ENCODE data around the gene ZNF519. TPM values are rescaled to one million over a fixed set of nuclear protein-coding genes. Genes with fewer than 3 reads are reported as not detected.
"Not testable (repeated sequence)": the region's sequence is repeated elsewhere in the genome, so short reads cannot be mapped to it uniquely, and the experiment has no call there.

ZNF519 gene
- 1 to 10 TPM; 3.2 to 4.8 TPM for total RNA-seq
- long read RNA-seq, partial matches to known transcripts: 0 of 4 reads
- long read RNA-seq, other reads (novel, unspliced or antisense): 3 of 4 reads

DNA sequence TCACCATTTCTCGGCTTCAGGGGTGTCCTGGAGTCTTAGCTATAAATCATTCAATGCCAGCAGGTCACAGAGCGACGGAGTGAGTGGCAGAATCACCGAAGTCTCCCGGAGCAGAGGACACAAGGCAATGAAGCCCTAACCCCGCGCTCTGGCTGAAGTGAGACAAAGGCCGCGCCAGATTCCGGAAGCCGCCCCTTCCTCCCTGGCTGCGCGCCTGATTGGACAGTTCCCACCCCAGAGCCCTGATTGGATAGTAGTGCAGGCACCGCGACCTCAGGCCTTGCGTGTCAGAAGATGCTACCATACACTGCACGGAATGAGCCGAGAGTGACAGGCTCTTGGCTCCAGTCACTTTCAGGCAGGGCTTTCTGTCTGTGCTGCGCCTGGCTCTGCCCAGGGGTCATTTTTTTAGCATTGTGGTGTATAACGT is at the start of gene ZNF519:
Gene ZNF519 (minus strand): TSS at position 165 of the 430 bp plus-strand sequence. CDS start 158 bp downstream, at position 7.
- ATAC-seq (peak; percentile 100), DNase-seq (peak; percentile 95)
- intact Hi-C loops (cut with DNase I): not testable (repeated sequence)

- intact Hi-C loops (cut with DNase I): no loop called here
- no peak for DNase-seq
- peak; percentile 31 to 46 for ATAC-seq
These were observed 47.1 kb upstream of the ZNF519 start for GRCh38 chr18:14179306-14179705.

DNA sequence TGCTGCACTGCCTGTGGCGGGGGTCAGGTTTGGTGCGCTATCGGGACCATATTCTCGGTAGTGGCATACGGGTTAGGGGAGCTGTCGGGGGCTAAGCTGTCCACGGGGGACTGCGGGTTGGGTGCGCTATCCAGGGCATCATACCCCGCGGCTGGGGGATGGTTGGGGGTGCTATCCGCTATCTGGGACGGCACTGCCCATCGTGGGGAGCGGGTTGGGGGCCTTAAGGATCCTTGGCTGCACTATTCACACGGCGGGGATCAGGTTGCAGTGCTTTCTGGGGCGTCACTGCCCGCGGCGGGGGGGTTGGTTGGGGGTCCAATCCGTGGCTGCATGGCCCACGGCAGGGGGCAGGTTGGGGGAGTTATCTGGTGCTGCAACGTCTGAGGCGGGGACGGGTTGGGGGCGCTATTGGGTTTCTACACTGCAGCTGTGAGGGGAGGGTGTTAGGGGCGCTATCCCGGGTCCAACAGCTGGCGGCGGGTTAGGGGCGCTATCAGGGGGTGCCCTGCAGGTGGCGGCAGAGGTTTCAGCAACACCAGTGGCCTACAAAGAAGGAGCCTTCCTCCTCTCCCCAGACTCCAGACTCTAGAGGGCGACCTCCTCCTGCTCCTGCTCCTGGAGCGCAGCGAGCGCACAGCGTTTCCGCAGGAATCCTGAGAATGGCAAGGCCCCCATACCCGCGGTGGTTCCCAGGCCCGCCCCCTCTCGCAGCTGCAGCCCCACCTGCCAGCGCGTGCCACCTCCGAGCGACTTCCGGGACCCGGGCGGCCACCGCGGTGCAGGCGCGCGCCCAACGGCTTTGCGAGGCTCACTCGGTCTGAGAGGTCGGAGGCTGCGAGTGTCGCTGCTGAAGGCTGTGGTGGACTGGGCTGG is 46.3 kb upstream of the ZNF519 start:
- intact Hi-C loops (cut with DNase I): not testable (repeated sequence)
- DNase-seq: peak; percentile 56

GRCh38 chr18:14177540-14178320 is 45.5 kb upstream of the ZNF519 start:
- ATAC-seq; intact Hi-C loops (cut with DNase I); DNase-seq: not testable (repeated sequence)

More for the DNA sequence above, 46.3 kb upstream of the ZNF519 start:
- peak; percentile 93 to 98 for ATAC-seq

DNA sequence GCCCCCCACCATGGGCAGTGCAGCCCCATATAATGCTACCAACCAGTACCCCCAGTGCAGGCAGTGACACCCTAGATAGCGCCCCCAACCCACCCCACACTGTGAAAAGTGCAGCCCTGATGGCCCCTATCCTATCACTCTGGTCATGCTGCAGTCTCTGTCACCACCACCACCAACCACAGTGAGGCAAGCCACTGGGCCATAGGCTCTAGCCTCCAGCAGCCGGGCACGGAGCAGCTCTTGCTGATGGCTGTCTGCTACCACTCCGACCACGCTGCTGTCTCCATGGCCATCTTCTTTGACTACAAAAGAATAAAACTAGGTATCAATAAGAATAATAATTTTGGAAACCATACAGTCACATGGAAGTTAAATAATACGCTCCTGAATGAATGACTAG is 43.2 kb upstream of the ZNF519 start:
- ATAC-seq; intact Hi-C loops (cut with DNase I): not testable (repeated sequence)

GRCh38 chr18:14174706-14175085 is 42.5 kb upstream of the ZNF519 start:
- intact Hi-C loops (cut with DNase I): no loop called here
- DNase-seq (no peak), ATAC-seq (no peak)

More for the DNA sequence above, 43.2 kb upstream of the ZNF519 start:
- not testable (repeated sequence) for DNase-seq

- intact Hi-C loops (cut with DNase I); ATAC-seq; DNase-seq: not testable (repeated sequence)
These were observed 41.9 kb upstream of the ZNF519 start for GRCh38 chr18:14174002-14174705.

DNA sequence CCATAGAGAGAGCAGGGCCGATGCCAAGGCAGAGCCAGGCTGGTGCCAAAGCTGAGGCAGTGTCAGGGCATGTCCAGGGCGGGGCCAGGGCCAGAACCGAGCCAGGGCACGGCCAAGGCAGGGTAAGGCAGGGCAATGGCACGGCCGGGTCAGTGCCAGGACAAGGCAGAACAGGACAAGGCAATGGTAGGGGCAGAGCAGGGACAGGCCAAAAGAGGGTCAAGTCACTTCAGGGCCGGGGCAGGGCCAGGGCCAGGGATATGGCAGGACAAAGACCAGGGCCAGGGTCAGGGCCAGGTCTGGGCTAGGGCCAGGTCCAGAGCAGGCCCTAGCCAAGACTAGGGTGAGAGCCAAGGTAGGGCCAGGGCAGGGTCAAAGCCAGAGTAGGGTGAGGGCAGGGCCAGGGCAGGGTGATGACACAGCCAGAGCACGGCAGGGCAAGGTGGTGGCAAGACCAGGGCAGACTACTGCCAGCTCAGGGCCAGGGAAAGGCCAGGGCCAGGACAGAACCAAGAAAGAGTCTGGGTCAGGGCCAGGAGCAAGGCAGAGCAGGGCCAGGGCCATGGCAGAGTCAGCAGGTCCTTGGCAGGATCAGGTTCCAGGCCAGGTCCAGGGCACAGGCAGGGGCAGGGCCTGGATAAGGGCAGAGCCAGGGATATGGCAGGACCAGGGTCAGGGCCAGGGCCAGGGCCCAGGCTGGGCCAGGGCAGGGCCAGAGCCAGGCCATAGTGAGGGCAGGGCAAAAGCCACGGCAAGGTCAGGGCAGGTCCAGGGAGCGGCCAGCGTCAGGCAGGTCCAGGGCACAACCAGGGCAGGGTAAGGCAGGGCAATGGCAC is 41.1 kb upstream of the ZNF519 start:
- DNase-seq; ATAC-seq; intact Hi-C loops (cut with DNase I): not testable (repeated sequence)

DNA sequence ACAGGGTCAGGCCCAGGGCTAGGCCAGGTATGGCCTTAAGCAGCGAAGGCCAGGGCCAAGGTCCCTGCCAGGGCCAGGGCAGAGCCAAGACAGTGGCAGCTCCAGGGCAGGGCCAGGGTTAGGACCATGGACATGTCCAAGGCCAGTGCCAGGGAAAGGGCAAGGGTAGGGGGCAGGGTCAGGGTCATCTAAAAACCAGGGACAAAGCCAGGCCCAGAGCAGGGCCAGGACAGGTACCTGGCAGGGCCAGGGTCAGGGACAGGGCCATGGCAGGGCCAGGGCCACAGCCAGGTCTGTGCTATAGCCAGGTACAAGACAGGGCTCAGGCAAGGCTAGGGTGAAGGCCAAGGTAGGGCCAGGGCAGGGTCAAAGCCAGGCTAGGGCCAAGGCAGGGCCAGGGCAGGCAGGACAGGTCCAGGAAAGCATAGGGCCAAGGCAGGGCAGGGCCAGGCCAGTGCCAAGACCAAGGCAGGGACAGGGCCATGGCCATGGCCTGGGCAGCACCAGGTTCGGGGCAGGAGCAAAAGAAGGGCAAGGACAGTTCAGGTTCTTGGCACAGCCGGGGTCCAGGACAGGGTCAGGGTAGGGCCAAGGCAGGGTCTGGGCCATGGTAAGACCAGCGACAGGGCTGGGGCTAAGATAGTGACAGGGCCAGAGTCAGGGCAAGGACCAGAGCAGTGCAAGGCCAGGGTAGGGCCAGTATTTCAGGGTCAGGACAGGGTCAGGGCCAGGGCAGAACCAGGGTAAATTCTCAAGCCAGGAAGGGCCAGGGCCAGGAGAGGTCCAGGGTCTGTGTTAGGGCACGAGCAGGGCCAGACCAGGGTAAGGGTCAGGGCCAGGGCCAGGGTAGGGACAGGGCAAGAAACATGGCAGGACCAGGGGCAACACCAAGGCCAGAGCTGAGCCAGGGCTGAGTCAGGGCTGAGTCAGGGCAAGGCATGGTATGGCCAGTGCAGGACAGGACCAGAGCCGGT is 40.2 kb upstream of the ZNF519 start:
- DNase-seq; ATAC-seq; intact Hi-C loops (cut with DNase I): not testable (repeated sequence)

DNA sequence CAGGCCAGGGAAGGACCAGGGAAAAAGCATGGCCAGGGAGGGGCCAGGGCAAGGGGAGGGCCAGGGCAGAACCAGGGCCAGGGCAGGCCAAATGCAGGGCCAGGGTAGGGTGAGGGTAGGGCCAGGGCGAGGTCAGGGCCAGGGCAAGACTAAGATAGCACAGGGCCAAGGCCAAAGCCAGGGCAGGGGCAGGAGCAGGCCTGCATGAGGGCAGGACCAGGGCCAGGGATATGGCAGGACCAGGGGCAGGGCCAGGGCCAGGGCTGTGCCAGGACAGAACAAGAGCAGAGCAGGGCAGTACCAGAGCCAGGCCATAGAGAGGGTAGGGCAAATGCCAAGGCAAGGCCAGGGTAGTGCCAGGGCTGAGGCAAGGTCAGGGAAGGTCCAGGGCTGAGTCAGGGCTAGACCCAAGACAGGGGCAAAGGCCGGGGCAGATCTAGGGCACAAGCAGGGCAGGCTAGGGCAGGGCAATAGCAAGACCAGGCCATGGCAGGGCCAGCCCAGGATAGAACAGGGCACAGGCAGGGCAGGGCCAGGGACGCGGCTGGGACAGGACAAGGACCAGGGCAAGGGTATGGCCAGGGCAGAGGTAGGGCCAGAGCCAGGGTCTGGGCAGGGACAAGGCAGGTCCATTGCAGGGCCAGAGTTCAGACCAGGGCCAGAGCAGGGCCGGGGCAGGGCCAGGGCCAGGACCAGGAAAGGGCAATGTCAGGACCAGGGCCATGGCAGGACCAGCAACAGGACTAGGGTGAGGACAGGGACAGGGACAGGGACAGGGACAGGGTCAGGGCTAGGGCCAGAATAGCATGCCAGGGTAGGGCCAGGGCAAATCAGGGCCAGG is 39.3 kb upstream of the ZNF519 start:
- ATAC-seq, DNase-seq: not testable (repeated sequence)

GRCh38 chr18:14170367-14171036 is 38.3 kb upstream of the ZNF519 start:
- intact Hi-C loops (cut with DNase I); DNase-seq; ATAC-seq: not testable (repeated sequence)

More for the DNA sequence above, 39.3 kb upstream of the ZNF519 start:
- intact Hi-C loops (cut with DNase I): not testable (repeated sequence)

DNA sequence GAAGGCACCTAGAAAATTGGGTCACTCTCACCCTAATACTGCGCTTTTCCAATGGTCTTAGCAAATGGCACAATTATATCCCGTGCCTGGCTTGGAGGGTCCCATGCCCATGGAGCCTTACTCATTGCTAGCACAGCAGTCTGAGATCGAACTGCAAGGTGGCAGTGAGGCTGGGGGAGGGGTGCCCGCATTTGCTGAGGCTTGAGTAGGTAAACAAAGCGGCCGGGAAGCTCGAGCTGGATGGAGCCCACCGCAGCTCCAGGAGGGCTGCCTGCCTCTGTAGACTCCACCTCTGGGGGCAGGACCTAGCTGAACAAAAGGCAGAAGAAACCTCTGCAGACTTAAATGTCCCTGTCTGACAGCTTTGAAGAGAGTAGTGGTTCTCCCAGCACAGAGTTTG is 30.7 kb upstream of the ZNF519 start:
- intact Hi-C loops (cut with DNase I): not testable (repeated sequence)

DNA sequence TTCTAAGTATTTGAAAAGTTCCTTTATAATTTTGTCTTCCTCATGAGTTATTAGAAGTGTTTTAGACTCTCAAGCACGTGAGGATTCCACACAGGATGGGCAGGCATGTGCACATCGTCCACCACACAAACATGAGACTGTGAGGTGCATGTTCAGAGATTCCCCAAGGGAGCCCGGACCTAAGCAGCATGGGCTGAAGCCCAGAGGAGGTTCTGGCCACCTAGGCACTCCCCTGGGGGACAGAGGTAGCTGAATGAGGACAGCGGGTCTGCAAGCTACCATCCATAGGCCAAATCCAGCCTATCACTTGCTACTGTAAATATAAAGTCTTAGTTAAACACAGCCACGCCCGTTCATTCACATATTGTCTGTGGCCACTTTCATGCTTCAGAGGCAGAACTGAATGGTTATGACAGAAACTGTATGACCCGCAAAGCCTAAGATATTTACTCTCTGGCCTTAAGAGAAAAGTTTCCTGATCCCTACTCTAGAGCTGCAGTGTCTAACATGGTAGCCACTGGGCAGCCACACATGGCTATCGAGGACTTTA is 19.4 kb upstream of the ZNF519 start:
- ATAC-seq; DNase-seq; intact Hi-C loops (cut with DNase I): not testable (repeated sequence)

More for the DNA sequence above, 30.7 kb upstream of the ZNF519 start:
- not testable (repeated sequence) for ATAC-seq, DNase-seq

DNA sequence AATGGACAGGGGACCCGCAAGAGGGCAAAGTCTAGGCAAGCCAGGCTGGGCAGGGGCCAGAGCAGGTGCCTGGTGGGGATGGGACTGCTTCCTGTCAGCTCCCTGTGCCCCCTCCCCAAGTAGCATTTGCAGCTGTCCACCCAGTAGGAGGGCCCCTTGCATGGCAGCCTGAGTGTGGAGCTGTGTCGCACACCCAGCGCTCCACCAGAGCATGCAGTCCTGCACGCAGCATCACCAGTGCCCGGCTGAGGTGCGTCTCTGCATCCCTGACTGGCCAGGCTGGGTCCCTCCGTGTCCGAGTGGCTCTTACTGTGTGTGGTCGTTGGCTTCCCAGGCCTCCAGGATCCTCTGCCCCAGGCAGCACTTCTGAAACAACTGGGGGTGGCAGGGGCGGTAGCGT is 18.5 kb upstream of the ZNF519 start:
- ATAC-seq: peak in 1 of 2 donors; percentile 22
- DNase-seq; intact Hi-C loops (cut with DNase I): not testable (repeated sequence)

DNA sequence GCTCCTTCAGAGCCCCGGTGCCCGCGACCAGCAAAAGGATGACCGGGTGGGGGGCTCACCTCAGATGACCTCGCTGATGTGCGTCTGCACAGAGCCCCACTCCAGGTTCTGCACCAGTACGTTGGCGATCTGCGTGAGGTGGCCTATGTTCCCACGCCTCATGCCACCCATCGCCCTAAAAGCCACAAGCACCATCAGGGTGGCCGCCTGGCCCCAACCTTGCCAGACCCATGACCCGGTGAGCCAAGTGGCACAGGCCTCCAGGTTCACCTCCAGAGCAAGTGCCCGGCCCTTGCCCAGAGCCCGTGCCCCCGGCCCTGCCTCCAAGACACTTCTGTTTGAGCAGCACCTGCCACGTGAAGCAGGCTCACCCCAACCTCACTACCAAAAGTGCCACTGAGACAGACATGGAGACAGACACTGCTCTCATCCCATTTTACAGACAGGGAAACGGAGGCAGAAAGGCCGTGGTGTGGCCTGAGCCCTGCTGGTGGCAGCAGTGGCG is 17.7 kb upstream of the ZNF519 start:
- ATAC-seq; DNase-seq; intact Hi-C loops (cut with DNase I): not testable (repeated sequence)

Measured in left cardiac atrium (tissue), 4 donors.